Measurements from ENCODE around the gene CFAP45. TPM values are rescaled to one million over a fixed set of nuclear protein-coding genes. Genes with fewer than 3 reads are reported as not detected.

Gene CFAP45
- total RNA-seq, 1 experiment from 2014 or later, result 9.3 TPM

DNA sequence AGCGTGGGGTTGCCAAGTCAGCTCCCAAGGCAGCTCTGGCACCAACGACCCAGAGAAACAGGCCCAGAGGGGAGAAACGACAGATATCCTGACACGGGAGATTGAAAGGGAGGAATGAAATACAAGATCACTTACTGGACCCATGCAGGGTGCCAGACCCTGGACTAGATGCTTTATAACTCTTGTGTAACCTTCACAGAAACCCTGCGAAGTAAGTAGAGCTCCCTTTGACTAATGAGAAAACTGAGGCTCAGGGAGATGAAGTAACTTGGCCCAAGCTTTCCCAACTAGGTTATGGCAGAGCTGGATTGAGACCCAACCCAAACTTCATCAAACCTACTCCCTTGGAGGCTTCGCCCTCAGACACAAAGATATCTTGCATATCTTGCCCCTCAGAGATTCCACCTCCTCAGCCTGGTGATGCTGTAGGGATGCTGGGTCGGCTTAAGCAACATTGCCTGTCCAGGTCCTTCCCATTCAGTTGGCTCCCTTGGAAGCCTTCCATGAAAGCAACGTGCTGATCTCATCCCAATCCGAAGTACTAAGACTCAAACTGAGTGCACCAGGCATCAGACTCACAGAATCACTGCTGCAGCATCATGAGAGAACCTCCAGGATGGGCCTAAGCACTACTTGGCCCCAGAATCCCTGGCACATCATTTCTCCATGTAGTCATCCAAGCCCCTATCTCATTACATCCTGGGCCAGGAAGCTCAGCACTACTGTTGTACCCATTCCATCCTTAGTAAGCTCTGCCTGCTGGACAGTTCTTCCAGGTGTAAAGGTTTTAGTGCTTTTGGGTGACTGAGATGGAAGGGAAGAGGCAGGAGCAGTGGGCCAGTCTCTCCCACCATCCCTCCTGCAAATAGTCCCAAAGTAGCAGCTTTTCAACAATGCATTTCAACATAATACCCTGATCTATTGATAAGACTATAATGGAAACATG lies 46.5 kb upstream of the CFAP45 start:
- TF ChIP-seq, protein P1, sequence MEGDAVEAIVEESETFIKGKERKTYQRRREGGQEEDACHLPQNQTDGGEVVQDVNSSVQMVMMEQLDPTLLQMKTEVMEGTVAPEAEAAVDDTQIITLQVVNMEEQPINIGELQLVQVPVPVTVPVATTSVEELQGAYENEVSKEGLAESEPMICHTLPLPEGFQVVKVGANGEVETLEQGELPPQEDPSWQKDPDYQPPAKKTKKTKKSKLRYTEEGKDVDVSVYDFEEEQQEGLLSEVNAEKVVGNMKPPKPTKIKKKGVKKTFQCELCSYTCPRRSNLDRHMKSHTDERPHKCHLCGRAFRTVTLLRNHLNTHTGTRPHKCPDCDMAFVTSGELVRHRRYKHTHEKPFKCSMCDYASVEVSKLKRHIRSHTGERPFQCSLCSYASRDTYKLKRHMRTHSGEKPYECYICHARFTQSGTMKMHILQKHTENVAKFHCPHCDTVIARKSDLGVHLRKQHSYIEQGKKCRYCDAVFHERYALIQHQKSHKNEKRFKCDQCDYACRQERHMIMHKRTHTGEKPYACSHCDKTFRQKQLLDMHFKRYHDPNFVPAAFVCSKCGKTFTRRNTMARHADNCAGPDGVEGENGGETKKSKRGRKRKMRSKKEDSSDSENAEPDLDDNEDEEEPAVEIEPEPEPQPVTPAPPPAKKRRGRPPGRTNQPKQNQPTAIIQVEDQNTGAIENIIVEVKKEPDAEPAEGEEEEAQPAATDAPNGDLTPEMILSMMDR (conservative IDR thresholded peaks at IDR 0.05), result no peak
- TF ChIP-seq EZH2 (IDR thresholded peaks at IDR 0.05; ENCODE audit: low read depth), result no peak
- H3K4me1 ChIP-seq (replicated peaks; ENCODE audit: insufficient read depth), result peaks cover 40% of the 10 kb centered on the region
- H3K4me2 ChIP-seq, result peak overlapping the region; percentile 91
- peak overlapping the region; percentile 76; the same call in 1 of the 2 replicates for H3K4me3 ChIP-seq
- DNase-seq, result no peak
- CTCF ChIA-PET, result interaction anchor here (0.7 to 1.9 kb wide), 3 partner anchors 13 to 60 kb away, joined by 3 to 20 read pairs (median 4); no protein-coding TSS in a partner anchor
- H3K9me2 ChIP-seq (ENCODE audit: insufficient read depth), result no peaks in the 10 kb centered on the region
- no peaks in the 10 kb centered on the region; the same call in none of the 2 replicates for H3F3A ChIP-seq (ENCODE audit: insufficient read depth, low read depth)
- no peaks in the 10 kb centered on the region for H4K20me1 ChIP-seq (ENCODE audit: insufficient read depth)
- POLR2A ChIA-PET (ENCODE audit: unreplicated experiment), result interaction anchor here (0.6 to 1.0 kb wide), 5 partner anchors 15 to 93 kb away, joined by 4 to 8 read pairs (median 5); partner anchors contain the start of gene TAGLN2
- no peaks in the 10 kb centered on the region for H3K9me3 ChIP-seq (ENCODE audit: insufficient read depth, low read depth)
- H3K27ac ChIP-seq, result peak overlapping the region; percentile 40; the same call in 1 of the 2 replicates
- H3K36me3 ChIP-seq (ENCODE audit: low read depth), result no peaks in the 10 kb centered on the region
- TSS peak; percentile 81 for BruUV-seq (replicated peaks)
- intact Hi-C loops (cut with micrococcal nuclease; ENCODE audit: unreplicated experiment), result loop anchor here (1.0 to 5.0 kb wide), 2 partner anchors 13 to 164 kb away; partner anchors contain the start of gene DUSP23
- H3K79me2 ChIP-seq (ENCODE audit: low read depth), result peaks cover 18% of the 10 kb centered on the region; the same call in 1 of the 2 replicates
- no peaks in the 10 kb centered on the region for H3K27me3 ChIP-seq (ENCODE audit: insufficient read depth, low read depth)
- no peak overlapping the region for H2AFZ ChIP-seq

DNA sequence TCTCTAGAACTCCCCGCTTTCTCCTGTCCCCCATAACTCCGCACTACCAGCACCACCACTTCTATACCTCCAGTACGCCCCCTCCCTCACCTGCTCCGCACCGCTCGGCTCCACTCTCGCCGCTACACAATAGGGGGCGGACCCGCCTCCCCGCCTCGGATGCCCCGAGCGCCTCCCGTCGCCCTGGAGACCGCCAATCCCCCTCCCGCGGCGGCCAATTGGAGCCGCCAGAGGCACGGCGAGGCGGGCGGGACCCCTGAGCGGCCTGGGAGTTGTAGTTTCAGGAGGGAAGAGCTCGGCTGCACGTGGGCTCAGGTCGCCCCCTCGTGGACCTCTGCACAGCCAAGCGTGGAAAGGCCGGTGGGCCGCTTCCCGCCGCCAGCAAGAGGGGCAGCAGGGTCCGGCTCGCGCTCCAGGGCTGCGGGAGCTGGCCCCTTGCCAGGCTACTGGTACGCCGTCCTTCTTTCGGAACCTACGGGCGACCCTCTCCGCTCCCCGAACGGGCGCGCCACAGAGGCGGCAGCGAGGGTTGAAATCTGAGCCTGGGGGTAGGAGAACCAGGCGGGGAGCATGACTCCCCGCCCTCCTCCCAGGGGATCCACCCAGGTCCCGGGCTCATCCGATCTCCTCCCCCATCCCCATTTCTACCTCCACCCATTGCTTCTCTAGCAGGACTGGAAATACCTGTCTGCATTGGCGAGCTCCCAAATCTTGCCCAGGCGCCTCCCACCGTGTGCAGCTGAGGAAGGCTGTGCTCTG lies 45.7 kb upstream of the CFAP45 start, which contains the start of gene IGSF9:
TSS of gene IGSF9 (minus strand) at position 131 of the 759 bp plus-strand sequence. CDS start 2,159 bp downstream, outside the sequence.
- BruUV-seq (replicated peaks), result no TSS peak
- Histone ChIP-seq H3K9me2 (ENCODE audit: insufficient read depth) (no peaks in the 10 kb centered on the region), H4K20me1 (ENCODE audit: insufficient read depth) (no peaks in the 10 kb centered on the region), H3K27ac (peak within 1 kb of the TSS; percentile 53), H3K27me3 (ENCODE audit: insufficient read depth, low read depth) (no peaks in the 10 kb centered on the region), H3K4me1 (replicated peaks; ENCODE audit: insufficient read depth) (peaks cover 40% of the 10 kb centered on the region), H3K4me2 (peak within 1 kb of the TSS; percentile 91), H3F3A (ENCODE audit: insufficient read depth, low read depth) (no peaks in the 10 kb centered on the region; the same call in none of the 2 replicates), H3K79me2 (ENCODE audit: low read depth) (peaks cover 18% of the 10 kb centered on the region; the same call in 1 of the 2 replicates), H3K4me3 (peak within 1 kb of the TSS; percentile 76), H2AFZ (peak within 1 kb of the TSS; percentile 79), H3K36me3 (ENCODE audit: low read depth) (no peaks in the 10 kb centered on the region), H3K9me3 (ENCODE audit: insufficient read depth, low read depth) (no peaks in the 10 kb centered on the region)
- intact Hi-C loops (cut with micrococcal nuclease; ENCODE audit: unreplicated experiment), result loop anchor here (1.0 to 5.0 kb wide), 4 partner anchors 14 to 163 kb away; partner anchors contain the start of genes DUSP23 and TAGLN2
- peak; percentile 90 to 94 for DNase-seq
- ChIA-PET CTCF (interaction anchor here (0.7 to 1.9 kb wide), 3 partner anchors 14 to 61 kb away, joined by 3 to 20 read pairs (median 4); no protein-coding TSS in a partner anchor), POLR2A (ENCODE audit: unreplicated experiment) (interaction anchor here (0.6 to 1.0 kb wide), 5 partner anchors 15 to 92 kb away, joined by 4 to 8 read pairs (median 5); partner anchors contain the start of gene TAGLN2)
- TF ChIP-seq, protein P1 (conservative IDR thresholded peaks at IDR 0.05), result peak; percentile 61
- TF ChIP-seq EZH2 (IDR thresholded peaks at IDR 0.05; ENCODE audit: low read depth), result no peak
